Measurements from ENCODE around the gene DDX47.
"Not testable (repeated sequence)": the region's sequence is repeated elsewhere in the genome, so short reads cannot be mapped to it uniquely, and the experiment has no call there.

The DDX47 gene

DNA sequence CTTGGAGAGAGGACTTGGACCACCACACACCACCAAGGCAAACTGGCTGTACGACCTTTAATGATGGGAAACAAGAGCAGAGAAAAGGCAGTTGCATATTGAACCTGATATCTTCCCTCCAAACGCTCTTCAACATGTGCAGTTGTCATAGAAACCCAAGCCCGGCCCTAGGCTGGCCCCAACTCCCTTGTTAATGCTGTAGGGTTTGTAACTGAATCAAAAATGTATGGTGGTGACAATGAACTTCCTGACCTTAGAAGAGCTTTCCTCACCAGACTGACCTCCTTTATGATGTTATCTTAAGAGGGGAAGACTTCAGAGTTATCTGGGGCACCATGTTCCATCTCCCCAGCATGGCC, 15.4 kb upstream of the DDX47 start:
- DNase-seq = no peak

DNA sequence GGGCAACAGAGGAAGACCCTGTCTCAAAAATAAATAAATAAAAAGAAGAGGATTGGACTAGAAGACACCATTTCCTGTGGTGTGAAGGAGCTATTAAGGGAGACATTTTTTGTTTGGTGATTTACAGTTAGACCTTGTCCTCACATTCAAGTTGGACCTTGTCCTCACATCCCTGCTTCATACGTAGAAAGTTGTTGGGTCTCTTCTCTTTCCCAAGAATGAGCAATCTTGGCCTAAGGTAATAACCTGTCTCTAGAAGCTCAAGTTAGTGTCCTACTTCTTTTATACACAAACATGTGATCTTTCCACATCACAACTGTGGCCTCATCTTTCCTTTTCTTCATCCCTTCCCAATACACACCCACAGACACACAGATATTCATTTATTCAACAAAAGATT, 14.7 kb upstream of the DDX47 start:
- no peak for DNase-seq

DNA sequence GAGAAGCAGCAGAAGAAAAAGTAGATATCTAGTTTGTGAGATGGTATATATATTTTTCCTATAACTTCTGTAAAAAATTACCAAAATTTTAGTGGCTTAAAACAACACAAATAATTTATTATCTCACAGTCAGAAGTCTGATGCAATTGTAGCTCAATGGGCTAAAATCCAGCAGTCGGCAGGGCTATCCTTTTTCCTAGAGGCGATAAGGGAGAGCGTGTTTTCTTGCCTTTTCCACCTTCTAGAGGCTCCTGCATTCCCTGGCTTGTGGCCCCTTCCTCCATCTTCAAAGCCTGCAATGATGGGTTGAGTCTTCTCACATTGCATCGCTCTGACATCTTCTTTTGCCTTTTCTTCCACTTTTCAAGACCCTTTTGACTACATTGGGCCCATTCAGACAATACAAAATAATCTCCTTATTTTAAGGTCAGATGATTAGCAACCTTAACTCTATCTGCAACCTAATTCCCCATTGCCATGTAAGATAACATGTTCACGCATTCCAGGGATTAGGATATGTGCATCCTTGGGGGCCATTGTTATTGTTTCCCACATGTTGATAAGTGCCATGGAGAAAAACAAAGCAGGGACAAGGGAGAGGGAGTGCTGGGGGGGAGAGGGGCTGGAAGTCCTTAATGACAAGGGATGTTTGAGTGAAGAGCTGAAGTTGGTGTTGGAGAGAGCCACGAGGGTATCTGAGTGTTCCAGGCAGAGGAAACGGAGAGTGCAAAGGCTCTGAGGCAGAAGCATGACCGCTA, 13.8 kb upstream of the DDX47 start:
- DNase-seq = no peak

DNA sequence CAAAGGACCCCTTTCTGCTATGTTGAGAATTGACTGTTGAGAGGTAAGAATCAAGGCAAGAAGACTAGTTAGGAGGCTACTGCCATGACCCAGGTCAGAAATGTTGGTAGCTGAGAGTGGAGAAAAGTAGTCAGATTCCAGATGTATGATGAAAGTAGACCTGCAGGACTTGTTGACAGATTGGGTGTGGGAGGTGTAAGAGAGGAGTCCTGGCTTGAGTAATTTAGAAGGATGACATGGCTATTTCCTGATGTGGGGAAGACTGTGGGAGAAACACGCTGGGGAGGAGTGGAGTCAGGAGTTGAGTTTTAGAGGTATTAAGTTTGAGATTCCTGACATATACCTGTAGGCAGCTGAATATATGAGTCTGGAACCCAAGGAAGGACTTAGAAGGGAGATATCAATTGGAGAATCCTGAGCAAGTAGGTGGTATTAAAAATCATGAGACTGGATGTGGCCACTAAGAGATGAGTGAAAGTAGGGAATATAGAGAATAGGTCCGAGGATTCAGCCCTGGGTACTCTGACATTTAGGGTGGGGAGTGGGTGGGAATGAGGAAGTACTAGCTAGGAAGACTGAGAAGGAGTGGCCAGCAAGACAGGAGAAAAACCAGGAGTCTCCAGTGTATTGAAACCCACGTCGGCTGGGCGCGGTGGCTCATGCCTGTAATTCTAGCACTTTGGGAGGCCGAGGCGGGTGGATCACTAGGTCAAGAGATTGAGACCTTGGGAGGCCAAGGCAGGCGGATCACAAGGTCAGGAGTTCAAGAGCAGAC, 12.6 kb upstream of the DDX47 start:
- no peak for DNase-seq

DNA sequence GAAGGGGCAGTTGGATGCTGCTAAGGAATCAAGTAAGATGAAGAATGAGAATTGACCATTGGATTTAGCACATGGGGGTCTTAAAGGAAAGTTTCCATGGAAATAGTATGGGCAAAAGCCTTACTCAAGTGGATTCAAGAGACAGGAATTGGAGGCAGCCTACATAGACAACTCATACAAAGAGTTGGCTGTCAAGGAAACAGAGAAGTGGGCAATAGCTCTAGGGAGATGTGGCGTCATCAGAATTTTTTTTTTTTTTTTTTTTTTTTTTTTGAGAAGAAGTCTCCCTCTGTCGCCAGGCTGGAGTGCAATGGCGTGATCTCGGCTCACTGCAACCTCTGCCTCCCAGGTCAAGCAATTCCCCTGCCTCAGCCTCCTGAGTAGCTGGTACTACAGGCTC, 11.5 kb upstream of the DDX47 start:
- not testable (repeated sequence) for DNase-seq

DNA sequence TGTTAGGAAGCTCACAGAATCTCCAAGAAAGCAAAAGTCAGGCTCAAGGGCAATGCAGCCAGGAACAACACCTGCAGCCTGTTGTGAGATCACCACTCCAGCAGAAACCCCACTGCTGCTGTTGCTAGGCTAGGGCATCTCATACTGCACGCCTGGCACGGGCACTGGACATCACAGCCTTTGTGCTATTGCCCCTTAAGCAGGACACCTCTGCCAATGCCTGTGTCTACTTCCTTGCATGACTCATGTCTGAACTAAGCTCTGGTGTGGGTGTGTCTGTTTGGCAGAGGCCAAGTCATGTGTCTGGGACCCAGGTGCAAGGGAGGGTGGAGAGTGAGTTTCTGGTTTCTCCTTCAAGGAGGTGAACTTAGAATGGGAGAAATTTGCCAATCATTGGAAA, 10.0 kb upstream of the DDX47 start:
- no peak for DNase-seq

DNA sequence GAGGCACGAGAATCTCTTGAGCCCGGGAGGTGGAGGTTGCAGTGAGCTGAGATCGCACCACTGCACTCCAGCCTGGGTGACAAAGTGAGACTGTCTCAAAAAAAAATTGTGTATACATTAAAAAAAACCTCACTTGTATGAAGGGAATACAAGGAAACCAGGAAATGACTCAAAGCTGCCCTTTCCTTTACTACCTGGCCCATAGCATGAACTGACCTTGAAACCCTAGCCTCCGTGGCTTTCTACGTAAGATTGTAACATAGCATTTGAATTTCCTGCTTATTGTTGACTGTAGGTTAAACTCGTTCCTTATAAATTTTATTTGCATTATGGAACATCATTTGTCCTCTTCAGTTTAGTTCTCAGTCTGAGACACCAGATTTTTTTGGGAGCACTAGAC, 9.1 kb upstream of the DDX47 start:
- no peak for DNase-seq

DNA sequence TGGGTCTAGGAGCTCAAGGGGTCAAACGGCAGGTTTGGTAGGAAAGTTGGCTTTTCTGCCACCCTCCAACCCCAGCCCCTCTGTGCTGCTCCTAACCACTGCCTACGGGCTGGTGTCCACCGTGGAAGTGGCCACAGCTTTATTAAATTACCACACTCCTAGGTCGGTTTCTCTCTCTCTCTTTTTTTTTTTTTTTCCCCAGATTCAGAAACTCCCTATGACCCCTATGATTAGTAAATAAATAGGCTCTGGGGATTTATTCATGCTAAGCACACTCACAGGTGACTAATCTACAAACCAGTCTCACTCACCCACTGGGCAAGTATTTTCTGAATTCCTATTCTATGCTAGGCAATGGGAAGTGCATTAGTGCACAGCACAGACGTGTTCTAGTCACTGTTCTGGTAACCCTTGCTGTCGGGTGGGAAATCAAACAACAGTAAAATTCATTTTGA, 8.7 kb upstream of the DDX47 start:
- DNase-seq = no peak

DNA sequence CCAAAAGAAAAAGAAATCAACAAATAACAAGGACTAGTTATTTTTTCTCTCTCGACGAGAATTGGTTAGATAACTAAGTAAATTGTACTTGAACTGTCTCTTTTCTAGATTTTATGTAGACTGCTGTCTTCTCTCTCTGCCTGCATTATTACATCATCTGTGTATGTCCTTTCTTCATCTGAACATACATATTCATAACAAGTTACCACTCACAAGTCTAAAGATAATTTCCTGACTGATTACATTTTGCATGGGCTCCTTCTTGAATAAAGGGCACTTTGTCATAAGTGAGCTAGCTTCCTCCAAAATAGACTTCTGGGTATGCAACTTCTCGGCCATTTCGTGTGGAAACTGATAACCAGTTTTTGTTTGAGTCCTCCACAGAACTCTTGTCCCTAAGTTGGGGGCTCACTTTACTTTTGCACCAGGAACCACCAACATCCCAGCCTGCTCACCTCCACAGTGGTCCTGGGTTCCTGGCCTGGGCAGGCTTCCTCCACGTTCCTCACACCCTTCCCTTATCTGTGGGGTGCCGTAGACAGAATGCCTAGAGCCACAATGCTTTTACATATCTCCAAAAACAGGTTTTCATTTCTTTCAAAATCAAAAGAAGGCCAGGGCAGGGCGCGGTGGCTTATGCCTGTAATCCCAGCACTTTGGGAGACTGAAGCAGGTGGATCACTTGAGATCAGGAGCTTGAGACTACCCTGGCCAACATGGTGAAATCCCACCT, 6.2 kb upstream of the DDX47 start:
- no peak for DNase-seq

DNA sequence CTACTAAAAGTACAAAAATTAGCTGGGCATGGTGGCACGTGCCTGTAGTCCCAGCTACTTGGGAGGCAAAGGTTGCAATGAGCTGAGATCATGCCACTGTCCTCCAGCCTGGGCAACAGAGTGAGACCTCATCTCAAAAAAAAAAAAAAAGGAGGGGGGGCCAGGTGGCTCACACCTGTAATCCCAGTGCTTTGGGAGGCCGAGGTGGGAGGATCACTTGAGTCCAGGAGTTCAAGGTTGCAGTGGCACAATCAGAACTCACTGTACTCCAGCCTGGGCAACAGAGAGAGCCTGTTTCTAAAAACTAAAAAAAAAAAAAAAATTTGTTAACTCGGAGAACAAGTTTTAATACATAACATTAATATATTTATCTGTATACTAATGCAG, 5.6 kb upstream of the DDX47 start:
- DNase-seq = not testable (repeated sequence)

DNA sequence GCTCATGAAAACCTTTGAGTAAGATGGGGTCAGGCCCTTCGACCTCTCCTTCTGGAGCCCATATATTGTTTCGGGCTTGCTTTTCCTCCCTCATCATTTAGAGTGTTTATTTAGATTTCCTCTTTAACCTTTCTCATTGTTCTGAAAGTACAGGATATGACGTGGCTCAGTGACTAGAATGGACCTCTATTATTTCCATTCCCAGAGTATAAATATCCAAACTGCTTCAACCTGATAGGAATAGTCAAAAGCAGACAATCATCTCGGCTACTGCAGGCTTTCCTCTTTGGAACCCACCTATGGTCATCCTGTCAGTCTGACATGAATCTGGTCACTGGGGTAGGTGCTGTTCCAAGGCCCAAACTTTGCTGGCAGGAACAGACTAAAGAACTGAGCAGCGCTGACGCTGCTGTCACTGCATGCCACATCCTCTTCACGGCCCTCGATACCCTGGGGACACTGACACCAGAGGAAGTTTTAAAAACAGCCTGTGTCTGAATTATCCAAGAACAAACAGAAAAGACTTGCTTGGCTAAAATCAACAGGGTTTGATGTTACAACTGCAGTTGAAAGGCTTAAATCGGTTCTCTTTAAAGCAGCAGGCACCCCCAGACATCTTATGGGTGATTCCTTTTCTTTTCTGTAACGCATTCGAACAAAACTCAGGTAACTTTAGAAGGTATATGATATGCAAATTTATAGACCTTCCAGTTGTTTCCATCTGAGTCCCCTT, 5.0 kb upstream of the DDX47 start:
- peak; percentile 66 for DNase-seq

DNA sequence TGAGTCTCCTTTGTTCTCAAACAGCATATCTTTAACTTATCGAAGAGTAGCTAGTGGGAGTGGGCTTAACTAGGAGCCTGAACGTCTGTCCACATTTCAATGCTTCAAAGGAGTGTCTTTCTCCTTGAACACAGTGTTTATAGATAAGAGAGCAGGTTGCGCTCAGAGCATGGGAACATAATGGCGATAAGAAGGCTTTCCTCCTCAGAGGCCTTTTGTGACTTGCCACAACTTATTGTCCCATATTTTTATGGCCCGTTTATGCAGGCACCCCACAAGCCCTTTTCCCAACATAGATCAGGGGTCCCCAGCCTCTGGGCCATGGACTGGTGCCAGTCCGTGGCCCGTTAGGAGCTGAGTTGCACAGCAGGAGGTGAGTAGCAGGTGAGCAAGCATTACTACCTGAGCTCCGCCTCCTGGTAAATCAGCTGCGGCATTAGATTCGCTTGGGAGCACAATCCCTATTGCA, 2.6 kb upstream of the DDX47 start:
- DNase-seq = no peak

DNA sequence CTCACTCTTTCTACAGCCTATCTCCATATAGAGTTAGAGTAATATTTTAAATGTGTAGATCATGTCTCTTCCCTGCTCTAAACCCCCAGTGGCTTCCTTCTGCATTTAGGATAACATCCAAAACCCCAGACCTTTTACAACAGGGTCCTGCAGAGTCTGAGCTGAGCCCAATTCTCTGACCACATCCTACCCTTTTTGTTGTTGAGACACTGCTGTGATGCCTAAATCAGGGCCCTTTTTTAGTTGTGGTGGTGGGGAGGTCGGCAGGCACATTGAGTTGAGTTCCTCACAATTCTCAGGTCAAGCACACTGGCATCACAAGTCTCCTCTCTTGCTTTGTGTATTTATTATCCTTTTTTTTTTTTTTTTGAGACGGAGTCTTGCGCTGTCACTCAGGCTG, 1.8 kb upstream of the DDX47 start:
- DNase-seq = no peak

DNA sequence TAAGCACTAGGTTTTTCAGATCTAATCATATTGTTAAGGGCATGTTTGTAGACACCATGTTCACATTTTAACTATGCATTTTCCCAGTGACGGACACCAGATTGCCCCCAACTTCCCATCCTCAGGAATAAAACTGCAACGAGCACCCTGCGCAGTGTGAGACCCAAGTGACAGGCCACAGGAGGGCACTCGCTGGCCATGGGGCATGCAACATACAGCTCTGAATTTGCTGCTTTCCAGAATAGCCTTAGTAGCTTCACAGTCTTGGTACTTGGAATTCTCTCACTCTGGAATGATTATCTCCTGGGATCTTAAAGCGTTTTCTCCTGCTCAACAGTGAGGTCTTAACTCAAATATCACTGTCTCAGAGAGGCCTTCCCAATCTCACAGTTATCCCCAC, 972 bp upstream of the DDX47 start:
- no peak for DNase-seq

DNA sequence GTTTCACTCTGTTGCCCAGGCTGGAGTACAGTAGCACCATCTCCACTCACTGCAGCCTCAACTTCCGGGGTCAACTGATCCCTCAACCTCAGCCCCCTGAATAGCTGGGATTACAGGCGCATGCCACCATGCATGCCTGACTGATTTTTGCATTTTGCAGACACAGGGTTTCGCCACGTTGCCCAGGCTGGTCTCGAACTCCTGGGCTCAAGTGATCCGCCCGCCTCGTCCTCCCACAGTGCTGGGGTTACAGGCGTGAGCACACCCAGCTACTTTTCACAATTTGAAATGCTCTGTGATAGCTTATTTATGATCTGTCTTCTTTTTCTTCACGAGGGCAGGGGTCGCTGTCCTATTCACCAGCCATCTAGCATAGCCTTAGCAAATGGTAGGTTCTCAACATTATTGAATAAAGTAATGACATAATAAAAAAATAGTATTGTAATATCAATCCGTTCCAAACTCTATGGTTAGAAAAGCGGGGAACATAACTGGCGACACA, 477 bp upstream of the DDX47 start:
- no peak for DNase-seq

DNA sequence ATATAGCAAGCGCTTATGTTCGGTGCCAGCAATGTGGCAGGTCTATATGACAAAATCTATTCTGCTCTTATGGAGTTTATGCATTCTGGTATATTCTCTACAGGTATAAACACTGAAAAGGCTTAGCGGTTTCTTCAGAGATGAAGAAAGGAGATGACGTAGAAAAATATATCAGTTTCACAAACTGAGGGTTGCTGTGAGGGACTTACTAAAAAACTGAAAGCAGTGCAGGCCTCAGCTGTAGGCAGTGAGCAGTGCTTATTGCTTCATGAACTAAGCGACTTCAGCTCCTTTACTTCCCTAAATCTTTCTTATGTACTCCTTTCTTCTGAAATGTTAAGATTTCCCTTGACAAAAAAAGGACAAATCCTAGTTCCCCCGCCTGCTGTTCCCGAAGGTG, 4.5 kb downstream of the DDX47 start:
- DNase-seq = no peak

DNA sequence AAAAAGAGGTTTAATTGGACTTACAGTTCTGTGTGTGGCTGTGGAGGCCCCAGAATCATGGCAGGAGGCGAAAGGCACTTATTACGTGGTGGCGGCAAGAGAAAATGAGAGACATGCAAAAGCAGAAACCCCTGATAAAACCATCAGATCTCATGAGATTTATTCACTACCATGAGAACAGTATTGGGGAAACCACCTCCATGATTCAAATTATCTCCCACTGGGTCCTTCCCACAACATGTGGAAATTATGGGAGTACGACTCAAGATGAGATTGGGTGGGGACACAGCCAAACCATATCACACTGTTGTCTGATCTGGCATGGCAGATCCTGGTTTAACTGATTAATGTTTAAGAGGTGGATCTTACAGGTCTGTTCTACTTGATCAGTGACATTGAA, 5.6 kb downstream of the DDX47 start:
- DNase-seq = no peak

DNA sequence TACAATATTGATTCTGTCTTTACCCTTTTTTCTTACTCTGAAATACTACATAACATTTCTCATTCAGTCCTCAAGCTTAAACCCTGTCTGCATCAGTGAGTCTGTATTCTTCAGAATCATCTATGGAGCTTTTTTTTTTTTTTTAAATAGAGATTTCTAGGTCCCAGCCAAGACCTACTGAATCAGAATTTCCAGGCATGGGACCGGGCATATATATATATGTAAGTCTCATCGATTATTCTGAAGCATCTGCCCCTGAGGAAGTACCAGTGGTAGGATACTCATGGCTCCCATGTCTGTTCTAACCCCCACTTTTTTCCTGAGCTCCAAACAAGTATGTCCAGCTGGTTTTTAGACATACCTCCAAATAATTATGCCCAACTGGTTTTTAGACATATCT, 6.1 kb downstream of the DDX47 start:
- DNase-seq = no peak

DNA sequence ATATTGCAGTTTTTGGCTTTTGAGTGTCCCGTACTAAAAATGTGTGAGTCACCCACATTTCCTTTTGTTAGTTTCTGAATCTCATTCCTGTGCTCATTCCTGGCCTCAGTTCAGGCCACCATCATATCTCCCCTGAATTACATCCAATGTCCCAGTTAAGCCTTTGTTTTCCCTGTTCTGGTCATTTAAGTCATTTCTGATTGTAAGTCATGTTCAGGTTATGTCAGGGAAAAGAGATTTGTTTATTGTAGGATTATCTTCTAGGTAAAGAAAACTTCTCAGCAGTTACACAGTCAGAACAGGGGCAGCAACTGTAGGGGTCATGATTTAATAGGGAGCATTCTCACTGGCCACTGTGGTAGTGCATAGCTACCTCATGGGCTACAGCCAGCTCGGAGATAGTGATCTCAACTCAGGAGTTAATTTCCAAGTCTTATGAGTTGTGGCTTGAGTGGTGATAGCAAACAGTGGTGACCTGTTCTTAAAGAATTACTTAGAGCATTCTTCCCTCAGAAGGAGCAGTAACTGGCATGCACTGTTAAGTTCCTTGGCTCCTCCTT, 6.7 kb downstream of the DDX47 start:
- DNase-seq = no peak

DNA sequence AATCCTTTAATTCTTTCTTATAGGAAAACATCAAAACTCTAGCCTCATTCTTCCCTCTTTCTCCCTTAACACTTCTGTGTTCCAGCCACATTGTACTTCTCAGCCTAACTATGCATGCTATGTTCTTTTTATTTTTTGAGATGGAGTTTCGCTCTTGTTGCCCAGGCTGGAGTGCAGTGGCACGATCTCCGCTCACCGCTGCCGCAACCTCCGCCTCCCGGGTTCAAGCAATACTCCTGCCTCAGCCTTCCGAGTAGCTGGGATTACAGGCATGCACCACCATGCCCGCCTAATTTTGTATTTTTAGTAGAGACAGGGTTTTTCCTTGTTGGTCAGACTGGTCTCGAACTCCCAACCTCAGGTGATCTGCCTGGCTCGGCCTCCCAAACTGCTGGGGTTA, 7.2 kb downstream of the DDX47 start:
- not testable (repeated sequence) for DNase-seq

DNA sequence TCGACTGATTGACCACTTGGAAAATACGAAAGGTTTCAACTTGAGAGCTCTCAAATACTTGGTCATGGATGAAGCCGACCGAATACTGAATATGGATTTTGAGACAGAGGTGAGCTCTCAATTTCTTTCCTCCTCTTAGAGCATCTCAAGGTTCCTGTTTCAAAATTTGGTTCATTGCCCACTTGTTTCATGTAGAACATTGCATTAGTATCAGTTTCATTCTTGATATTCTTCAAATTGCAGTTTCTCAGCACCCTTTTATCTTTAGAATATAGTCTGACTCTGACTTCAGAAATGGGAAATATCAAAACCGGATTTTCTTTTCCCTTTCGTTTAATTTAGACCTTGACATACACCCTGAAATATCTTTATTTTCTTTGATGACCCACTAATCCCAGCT, 8.8 kb downstream of the DDX47 start:
- no peak for DNase-seq

DNA sequence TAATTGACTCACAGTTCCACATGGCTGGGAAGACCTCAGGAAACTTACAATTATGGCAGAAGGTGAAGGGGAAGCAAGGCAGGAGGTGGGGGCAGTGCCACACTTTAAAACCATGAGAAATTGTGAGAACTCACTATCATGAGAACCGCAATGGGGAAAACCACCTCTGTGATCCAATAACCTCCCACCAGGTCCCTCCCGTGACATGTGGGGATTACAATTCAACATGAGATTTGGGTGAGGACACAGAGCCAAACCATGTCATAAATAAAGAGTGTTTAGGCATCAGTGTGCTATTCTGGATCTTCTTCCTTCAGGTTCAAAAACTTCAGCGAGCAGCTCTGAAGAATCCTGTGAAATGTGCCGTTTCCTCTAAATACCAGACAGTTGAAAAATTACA, 9.7 kb downstream of the DDX47 start:
- DNase-seq = no peak

DNA sequence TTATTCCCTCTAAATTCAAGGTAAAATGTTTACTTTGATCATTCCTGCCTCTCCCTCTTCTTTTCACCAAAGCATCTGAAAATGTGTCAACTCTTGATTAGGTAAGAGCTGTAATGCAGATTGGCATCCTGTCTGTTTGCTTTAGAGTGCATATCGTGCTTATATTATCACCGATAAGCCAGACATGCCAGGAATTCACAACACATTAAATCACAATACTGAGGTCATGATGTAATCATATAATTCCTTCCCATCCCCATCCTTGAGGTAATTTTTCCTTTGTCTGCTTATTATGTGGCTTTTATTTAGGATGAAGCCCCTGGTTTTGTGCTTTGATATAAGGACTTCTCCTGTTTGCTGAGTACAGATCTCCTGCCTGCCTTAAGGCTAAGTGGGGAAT, 10.2 kb downstream of the DDX47 start:
- DNase-seq = no peak
